HG03060 (cell line): ENCODE data around the gene ACKR3.
A peak's percentile ranks its signal among the peaks of the same experiment; 100 is the strongest.

ENCODE experiments used
- ATAC-seq: cut with Tn5 transposase; IDR thresholded peaks from one replicate; pipeline ENCODE4 v1.9.1; 2021; ENCODE audit warnings: low read depth, moderate number of reproducible peaks; ENCODE audit not compliant: unreplicated experiment

ACKR3 gene

DNA sequence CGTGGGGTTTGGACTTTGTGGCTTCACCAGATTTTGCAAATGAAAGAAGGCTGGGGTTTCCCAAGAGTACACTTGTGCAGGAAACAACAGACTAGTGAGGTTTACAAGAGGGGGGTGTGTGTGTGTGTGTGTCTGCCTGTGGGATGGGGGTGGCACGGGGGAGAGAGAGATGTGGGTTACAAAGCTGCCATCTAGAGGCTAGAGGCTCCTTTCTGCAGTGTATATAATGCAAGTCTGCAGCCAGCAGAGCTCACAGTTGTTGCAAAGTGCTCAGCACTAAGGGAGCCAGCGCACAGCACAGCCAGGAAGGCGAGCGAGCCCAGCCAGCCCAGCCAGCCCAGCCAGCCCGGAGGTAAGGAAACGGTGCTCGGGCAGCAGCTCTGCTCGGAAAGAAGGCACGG is at the start of gene ACKR3:
TSS of gene ACKR3 (plus strand) at position 253 of the 401 bp plus-strand sequence. CDS start 10,641 bp downstream, outside the sequence.
- ATAC-seq, result peak; percentile 72

DNA sequence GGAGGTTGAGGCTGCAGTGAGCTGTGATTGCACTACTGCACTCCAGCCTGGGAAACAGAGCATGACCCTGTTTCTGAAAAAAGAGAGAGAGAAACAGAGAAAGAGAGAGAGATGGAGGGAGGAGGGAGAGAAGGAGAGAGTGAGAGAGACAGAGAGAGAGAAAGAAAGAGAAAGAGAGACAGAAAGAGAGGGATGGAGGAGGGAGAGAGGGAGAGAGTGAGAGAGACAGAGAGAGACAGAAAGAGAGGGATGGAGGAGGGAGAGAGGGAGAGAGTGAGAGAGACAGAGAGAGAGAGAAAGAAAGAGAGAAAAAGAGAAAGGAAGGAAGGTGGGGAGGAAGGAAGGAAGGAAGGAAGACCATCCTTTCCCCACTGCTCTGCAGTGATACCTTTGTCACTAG is 48.1 kb upstream of the ACKR3 start:
- ATAC-seq, result no peak

DNA sequence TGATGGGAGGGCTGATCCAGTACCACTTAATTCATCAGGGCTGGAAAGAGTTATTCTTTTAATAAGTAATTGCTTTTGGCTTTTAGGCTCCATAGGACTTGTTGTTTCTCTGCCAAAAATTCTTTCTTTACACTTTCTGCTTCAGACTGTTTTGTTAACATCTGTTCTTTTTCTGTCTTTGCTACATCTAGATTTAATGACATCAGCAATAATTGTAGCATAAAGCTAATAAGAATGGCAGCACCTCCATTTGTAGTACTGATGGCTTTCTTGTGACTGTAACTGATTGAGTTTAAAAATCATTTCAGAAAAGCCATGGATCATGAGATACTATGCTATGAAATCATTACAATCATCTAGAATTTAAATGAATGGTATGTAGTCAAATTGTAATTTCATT is 46.4 kb upstream of the ACKR3 start:
- no peak for ATAC-seq

DNA sequence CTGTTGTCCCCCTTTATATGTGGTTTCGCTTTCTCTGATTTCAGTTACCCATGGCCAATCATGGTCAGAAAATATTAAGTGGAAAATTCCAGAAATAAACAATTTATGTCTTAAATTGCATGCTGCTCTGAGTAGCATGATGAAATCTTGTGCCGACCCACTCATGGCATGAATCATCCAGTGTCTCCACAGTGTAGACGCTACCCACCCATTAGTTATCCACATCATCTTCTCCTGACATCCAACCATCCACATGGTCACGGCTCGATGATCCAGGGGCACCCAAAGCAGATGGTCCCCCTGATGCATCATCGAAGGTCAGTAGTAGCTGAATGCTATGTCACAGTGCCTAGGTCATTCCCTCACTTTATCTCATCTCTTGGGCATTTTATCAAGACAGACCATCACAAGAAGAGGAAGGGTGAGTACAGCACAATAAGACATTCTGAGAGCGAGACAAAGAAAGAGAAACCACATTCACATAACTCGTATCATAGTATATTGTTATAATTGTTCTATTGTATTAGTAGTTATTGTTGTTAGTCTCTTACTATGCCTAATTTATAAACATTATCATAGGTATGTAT is 44.1 kb upstream of the ACKR3 start:
- ATAC-seq, result no peak

DNA sequence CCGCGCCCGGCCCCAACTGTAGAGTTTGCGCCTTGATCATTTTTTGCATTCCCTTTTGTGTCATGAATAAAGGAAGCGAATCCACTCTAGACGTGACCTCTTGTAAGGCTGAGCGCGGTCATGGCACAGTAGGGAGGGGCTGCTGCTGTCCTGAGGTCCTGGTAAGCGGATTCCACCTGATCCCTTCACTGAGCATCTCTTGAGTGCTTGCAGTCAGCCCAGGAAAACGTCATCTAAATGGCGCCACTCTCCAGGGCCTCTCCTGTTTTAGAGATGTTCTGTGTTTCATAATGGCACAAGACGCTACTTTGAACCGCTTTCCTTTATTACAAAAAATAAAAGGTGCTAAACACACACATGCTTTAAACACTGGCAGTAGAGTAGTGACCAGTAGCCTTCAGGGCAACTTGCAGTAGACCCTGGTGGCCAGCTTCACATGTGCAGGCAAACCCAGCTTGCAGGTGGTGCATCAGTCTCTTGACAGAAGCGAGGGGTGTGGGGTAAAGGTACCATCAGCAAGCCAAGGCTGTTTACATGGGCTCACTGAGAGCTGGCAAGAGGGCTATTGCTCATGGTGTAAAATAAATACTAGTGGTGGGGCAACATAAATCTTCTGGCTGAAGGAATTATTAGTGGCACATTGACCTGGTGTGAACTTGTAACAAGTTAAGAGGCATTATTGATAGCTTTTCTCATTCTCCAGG is 43.0 kb upstream of the ACKR3 start:
- ATAC-seq, result no peak

DNA sequence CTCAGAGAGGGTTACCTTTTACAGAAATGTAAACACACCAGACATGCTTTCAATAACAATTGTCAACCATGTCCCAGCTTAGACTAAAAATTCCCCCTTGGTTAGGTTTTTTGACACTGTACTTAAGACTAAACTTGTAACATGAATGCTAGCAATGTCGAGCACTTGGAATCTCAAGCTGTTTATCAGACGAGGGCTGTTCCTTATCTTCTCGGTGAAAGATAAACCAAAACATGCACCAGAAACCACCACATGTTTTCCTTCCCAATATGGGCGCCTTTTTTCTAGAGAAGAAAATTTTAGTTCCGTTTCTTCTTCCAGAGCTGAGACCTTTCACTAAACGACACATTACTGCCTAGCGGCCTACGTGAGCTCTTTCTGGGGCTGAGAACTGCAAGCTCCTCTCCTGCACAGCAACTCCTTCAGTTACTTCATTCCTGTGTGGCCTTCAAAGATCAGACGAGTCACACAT is 42.4 kb upstream of the ACKR3 start:
- no peak for ATAC-seq

DNA sequence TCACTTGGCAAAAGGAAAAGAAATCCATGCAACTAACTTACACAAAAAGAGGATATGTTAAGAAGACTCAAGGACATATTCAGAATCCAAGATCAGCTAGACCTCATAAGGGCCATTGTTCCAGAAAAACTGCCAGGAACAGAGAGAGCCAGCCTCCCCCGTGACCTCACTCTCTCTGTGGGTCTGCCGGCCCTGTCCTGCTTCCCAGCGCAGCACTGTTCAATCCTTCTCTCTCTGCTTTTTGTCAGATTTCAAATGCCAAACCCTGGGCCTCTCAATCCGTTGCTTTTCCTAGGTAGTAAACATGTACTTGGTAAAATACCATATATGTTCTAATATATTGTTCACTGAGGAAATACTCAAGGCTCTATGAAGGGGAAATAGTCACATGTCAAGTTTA is 40.0 kb upstream of the ACKR3 start:
- ATAC-seq, result no peak

DNA sequence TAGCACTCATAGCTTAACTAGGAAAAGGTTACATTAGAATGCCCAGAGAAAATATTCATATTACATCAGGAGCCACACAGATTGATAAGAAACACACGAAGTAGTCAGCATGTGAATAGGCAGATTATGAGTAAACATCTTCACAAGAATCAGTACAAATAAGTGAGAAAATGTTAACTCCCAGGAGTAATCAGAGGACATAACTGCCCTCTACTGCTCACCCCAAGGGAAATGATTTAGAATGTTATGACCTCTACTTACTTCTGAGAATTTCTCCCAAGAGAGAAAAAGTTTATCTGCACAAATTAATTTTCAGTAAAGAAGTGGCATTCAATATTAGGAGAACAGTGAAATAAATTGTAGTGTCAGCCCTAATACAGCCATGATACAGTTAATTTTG is 39.1 kb upstream of the ACKR3 start:
- no peak for ATAC-seq

DNA sequence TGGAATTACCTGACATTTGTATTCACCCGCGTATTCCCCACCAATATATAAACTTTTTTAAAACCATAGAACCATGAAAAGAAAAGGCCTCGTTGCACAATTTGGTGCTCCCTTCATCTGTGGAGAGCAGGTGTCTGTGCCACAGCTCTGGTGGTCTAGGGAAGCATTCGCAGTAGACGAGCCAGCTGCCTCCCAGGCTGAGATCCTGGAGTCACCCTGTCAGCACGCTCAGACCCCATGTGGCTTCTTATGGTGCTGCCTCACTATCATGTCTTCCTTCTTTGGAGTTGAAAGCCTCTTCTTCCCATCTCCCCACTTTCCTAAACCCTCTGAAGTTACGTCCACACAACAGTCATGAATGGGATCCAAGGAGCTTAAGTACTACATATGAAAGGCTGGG is 38.4 kb upstream of the ACKR3 start:
- ATAC-seq, result no peak

DNA sequence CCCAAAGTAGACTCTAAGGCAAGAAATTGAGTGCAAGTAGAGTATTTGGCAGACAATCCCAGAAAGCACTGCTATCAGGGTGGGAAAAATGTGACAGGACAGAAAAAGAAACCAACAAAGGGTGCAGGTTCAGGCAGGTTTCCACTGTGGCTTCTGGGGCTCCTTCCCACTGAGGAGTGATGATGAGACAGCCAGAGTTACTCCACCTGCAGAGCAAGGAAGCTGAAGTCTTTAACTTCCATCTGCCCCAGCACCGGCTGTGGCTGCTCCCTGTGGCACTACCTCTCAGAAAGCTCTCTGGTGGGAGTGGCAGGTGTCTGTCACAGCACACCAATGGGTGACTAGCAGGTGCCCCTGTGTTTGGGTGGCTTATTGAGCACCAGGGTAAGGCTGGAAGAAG is 37.6 kb upstream of the ACKR3 start:
- no peak for ATAC-seq

DNA sequence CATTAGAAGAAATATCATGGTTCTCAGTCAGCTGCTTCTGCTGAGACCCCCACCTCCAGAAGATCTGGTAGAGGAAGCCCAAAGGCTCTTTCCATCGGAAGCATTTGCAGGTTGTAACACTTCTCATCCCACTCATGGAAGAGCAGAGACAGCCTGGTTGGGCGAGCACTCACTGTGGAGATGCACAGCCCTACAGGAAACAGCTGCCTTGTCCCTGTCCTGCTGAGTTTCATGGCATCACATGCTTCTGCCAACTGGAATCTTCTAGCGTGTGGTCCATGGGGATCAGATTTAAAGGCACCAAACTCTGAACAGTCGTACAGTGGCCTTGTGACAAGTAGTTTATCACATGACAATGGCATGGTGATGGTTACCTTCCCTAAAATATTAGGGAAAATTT is 36.3 kb upstream of the ACKR3 start:
- no peak for ATAC-seq

DNA sequence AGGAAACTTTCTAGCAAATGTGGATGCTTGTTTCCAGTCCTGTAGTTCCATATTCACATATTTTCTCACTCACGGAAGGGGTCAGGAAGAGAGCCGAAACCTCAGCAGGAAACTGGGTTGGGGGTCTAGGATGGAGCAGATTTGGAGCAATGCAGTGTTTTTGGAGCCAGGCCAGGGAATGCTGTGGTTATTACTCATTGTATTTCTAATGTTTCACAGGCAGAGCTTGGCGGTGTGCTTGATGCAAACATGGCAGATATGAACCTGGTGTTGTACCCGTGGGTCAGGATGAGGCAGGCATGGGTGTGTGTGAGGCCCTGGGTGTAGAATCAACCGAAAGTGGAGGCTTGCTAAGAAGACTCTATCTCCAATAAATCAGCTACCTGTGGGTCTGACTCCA is 34.6 kb upstream of the ACKR3 start:
- no peak for ATAC-seq

DNA sequence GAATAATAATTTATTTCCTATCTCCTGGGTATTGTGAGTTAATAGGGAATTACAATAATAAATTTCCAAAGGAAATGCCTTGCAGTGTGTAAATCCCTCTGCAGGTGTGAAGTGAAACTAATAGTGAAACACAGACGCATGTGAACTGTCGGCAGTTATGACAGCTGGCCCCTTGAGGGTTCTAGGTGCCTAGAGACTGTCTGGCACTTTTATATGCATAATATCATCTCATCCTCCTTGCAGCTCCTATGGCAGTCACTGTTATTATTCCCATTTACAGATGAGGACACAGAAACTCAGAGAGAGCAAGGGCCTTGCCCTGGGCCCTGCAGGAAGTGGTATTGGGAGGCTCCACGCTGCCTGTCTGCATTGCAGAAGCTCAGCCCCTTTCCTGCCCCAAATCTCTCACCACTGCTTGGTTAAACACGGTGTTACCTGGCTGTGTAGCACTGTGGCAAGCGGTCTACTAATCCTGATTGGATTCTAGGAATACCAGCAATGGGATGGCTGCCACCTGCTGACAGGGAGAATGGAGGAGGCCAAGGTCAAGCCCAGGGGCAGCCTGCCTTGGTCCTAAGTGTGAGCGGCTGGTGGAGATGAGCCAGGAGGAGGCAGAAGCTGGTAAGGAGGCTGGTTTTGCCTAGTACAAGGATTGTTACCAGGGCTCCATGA is 32.8 kb upstream of the ACKR3 start:
- ATAC-seq, result peak; percentile 42

DNA sequence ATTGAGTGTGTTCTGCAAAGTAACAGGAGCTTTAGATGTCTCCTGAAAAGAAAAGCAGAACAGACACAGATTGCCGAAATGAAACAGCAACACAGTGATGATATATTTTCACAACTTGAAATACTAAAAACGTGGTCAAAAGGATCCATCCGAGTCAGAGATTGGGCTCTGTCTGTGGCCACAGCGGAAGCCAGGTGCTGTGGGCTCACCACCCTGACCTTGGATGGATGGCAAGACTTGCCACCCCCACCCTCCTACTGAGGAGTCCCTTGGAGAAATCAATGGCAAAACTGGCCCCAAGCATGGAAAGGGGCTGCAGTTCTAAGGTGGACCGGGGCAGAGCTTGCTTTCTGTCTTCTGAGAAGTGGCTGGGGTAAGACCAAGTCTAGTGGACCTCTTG is 31.4 kb upstream of the ACKR3 start:
- ATAC-seq, result no peak

DNA sequence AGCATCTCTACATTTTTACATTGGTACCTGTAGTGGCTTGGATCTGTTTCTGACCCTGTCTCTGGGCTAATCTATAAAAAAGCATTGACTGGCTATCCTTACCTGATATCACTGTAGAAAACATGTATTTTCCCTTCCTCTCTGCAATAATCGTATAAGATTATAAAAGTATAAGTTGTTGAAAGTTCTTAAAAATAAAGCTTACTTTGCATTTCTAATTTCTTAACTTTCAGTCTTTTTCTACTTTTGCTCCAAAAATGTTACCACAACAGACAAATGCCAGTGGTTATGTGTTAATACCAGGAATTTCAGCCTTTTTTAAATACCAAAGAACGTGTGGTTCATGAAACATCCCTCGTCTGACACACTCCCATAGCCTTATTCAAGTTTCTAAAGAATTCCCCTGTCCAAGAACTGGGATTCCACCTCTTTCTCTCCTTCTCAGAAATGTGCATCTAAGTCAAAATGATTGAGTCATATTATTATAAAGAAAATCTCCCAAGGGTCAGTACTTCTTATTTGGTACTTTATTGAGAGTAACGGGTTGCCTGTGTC is 28.5 kb upstream of the ACKR3 start:
- no peak for ATAC-seq

DNA sequence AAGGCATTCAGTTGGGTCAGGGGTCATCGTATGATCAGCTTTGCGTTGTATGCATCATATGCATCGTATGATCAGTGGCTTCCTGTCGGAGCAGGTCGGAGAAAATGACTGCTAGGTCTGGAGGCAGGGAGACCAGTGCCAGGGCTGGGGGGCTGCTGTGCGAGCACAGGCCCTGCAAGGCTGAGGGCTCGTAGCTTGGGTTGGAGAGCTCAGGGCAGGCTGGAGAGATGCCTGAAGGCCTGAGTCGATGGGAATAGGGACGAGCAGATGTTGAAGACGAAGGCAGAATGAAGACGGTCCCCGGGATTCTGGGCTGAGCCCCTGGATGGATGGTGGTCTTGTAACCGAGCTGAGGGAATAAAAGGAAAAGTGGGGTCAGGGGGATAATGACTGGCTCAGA is 25.3 kb upstream of the ACKR3 start:
- no peak for ATAC-seq

DNA sequence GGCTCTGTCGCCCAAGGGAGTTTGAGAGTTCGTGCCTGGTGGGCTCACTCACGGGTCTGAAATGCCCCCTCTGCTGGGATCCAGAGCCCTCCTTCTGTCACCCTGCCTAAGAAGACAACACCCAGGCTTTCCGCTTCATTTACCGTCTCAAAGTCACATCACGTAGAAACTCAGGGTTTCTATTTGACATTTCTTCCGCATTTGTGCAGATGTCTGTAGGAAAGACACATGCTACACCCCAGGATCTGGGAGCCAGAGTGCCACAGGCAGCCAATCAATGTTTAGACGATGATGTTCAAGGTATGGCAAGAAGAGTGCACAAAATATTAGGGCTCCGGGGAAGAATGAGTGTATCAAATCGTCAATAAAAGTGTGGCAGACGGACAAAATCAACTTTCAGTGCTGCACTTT is 24.4 kb upstream of the ACKR3 start:
- no peak for ATAC-seq

DNA sequence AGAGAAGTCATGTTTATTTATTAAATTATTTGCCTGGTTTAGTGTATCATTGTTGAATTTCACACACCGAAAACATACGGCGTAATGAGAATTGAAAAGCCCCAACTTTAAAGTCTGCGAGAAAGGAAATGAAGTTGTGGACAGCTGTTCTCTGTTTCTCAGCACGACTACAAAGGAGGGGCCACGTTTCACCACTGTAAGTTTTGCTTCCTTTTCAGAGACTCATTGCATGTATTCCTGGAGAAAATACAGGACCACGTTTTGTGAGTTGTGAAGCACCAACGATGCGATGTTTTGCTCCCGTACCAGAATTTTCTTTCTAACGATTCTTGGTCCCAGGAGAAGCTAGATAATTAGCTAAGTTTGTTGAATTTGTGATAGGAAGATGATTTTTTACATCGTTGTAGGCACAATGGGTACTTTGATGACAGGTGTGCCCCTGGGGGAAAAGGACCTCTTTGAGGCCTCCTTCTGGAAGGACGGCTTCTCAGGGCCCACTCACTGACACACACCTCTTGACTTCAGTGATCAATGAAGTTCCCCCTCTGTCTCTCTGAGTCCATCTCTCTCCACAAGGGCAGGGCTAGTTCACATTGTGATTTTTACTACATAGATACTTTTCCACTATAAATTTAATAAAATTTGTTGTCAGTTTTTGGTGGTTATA is 23.7 kb upstream of the ACKR3 start:
- peak; percentile 47 for ATAC-seq

DNA sequence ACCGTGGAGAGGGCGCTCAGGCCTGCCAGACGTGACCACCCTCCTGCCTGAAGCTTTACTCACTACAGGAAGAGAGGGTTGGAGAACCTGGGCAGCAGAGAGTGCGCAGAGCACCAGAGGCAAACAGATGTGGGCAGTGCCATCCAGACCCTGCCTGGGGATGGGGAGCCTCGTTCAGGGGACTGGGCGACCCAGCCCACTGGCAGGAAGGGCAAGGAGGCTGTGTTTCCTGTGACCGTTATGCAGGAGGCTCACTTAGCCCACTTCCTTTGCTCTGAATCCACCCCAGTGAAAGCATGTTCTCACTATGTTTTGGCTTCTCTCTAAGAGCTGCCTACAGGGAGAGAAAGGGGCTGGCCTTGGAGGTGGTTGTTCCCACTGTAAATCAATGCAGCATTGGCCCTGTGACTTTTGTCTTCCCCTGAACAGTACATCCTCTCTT is 23.0 kb upstream of the ACKR3 start:
- ATAC-seq, result no peak

DNA sequence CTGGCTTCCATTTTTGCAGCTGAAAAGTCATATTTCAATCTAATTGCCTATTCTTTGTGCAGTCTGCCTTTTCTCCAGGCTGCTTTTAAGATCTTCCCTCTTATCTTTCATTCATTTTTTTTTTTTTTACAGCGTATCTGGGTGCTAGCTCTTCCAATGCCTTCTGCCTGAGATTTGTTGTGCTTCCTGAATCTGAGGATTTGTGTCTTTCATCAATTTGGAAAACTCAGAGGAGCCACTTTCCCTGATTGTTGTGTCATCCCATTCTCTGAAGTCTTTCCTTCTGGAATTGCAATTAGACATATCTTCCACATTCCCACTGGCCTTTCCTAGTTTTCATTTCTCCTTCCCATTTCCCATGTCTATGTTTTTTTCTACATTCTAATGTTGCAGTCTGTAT is 21.9 kb upstream of the ACKR3 start:
- ATAC-seq, result no peak
